Eye (tissue), 1 donor: ENCODE measurements around the gene ABR.

Experiments used
- DNase-seq: peaks from one replicate; pipeline ENCODE4 v3.0.0-alpha.2; 2015

ABR gene

DNA sequence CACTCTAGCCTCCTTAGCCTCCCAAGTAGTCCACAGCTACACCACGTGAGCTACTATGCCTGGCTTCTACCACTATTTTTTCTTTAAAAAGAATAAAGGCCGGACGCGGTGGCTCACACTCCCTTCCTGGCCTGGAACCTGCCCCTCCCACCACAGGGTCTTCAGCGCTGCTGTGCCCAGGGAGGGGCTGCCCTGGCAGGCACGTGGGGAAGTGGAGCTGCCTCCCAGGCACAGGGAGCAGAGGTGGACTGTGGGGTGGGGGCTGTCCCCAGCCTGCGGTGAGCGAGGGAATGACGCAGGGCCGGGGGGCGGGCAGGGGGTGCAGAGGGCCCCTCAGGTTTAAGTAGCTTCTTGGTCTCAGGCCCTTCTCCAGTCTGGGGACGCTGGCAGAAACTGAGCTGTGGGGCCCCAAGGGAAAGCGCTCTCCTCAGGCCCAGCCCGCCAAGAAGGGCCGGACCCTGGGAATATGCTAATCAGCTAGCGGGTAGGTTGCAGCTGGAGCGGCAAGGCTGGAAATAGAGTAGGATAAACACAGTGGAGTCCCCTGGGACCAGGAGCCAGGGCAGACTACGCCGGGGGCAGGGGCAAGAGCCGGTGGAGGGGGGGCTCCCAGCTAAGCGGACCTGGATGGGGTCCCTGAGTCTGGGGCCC, 136.1 kb downstream of the ABR start:
- peak; percentile 84 for DNase-seq

DNA sequence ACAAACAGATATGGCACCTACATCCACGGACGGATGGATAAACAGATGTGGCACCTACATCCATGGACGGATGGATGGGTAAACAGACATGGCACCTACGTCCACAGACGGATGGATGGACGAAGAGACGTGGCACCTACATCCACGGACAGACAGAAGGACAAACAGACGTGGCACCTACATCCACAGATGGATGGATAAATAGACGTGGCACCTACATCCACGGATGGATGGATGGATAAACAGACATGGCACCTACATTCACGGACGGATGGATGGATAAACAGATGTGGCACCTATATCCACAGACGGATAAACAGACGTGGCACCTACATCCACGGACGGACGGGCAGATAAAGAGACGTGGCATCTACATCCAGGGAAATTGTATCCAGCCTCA, 137.3 kb downstream of the ABR start:
- DNase-seq = no peak

DNA sequence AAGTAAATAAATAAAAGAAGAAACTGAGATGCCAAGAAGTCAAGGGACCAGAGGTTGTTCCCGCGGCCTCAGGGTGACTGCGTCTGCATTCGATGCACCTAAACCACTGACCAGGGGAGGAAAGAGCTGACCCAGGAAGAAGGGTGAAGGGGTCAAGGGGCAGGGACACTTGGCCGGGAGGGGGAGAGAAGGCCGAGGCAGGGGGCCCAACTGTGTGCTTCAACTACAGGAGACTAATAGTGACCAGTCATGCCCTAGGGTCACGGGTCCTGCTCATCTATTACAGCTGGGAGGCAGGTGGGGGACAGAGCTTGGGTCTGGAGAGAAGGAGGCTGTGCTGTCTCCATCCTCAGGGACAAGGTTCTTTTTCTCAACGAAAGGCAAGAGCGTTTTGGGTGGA, 138.0 kb downstream of the ABR start:
- DNase-seq = no peak

DNA sequence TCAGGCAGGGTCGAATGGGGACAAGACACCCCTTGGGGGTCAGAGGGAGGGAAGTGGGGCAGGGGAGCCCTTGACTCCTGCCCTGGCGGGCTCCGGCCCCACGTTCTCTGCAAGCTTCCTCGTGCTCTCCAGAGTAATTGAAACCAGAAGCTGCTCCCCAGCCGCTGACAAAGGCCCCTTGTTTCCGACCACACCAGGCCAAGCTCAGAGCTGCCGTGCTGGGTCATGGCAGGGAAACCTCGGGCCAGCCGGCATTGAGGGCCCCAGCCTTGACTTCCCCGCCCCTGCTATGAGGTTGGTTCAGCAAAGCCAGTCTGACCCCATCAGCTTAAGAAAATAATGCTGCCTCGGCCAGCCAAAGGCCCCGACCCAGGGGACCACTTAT, 139.6 kb downstream of the ABR start:
- peak; percentile 63 for DNase-seq

DNA sequence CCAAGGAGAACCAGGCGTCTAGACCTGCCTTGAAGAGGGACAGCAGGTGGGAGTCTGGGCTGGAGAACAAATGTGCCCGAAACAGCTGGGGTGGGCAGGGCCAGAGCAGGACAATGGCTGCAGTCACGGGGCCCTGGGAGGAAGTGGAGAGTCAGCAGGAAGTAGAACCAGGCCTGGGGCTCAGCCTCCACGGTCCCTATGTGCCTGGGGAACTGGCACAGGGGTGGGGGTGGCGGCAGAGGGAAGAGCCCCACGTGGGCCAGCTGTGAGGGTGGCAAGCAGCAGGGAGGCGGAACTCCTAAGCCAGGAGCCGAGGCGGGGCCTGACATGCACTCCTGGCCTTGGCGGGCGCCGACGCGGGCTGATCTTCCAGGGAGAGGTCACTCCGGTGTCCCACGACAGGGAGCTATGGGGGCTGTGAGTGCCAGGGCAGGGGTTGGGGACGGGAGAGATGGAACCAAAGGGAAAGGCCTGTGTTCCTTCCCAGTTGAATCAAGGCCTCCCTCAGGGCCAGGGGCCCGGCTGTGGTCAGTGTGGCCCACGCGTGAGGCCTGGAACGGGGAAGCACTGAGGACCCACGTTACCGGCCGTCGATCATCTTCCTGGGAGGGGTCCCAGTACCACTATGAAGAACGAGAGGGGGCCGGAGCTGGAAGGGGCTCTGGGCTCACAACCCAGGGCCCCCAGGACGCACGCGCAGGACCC, 140.1 kb downstream of the ABR start:
- DNase-seq = peak; percentile 82

DNA sequence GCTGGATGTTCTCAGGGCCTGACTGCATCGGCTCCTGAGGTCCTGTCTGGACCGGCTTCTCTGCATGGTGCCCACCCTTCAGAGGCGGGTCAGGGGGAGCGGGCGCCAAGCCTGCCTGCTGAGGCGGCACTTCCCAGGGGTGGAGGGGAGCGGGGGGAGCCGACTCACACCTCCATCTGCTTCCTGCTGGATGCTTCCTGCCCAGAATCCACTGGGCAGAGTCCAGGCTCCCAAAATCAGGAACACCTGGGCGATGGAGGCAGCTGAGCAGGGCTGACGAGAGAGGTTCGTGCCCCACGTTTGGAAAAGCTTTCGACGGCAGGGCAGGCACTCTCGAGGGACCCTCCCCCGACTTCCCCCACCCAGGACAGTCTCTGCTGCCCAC, 140.7 kb downstream of the ABR start:
- DNase-seq = no peak

DNA sequence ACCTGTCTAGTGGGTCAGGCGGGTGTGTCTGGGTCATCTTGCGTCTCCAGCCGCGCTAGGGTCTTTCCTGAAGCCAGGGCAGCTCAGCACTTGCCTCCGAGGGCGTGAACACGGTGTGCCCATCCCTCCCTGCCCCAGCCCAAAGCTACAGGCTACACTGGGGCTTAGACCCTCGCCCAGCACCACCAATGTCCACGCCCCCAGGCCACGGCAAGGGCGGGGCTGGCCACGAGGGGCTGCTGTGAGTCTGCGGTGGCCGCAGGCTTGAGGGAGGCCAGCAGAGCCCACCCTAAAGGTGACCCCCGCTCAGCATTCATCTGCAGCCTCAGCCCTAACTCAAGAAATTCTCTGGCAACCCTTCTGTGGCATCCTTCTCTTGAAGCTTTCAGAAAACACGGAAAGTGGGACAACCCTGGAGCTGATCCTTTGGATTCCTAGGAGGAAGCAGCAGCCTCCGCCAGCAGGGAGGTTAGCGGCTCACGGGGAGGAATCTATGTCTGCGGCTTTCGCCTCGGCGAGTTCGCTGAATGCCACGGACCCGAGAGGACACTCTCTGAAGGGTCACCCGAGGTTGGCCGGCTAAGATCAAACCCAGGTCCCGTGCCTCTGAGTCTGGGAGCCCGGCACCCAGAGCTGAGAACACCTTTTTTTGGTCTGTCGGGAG, 141.2 kb downstream of the ABR start:
- DNase-seq = peak; percentile 78

DNA sequence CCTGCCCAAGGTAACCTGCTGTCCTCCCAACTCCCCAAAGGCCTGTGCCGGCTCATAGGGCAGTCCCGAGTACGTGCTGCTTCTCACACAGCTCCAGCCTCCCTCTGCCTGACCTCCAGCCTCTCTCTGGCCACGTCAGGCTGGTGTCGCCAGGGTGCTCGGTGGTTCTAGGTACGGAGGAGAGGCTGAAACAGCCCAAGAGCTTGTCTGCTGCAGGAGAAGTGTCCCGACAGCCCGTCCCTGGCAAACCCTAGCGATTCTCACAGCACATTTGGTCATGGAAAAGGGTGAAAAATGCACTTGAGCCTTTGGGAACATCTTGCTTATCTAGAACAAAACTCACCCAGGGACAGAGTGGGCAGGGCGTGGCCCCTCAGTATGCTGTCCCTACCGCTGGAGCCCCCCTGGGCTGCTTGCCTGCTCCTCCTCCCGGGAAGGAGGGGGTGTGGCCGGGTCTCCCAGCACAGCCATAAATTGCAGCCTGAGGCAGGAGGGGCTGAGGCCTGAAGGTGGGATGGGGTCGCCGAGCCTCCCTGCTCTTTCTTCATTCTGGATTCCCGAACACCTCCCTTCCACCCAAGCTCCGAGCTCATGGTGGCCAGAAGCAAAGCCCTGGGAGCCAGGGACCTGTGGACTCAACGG, 142.4 kb downstream of the ABR start:
- no peak for DNase-seq

DNA sequence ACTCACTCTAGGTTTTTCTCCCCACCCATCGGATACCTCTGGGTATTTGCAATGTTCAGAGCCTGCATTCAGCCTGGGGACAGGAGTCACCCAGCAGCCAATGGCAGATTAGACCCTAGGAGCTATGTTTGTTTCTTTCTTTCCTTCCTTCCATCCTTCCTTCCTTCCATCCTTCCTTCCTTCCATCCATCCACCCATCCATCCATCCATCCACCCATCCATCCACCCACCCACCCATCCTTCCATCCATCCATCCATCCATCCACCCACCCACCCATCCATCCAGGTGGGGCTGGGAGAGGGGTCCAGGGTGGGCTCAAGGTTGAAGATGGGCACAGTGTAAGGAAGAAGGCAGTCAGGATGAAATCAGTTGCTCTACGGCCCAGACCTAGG, 142.9 kb downstream of the ABR start:
- DNase-seq = no peak

DNA sequence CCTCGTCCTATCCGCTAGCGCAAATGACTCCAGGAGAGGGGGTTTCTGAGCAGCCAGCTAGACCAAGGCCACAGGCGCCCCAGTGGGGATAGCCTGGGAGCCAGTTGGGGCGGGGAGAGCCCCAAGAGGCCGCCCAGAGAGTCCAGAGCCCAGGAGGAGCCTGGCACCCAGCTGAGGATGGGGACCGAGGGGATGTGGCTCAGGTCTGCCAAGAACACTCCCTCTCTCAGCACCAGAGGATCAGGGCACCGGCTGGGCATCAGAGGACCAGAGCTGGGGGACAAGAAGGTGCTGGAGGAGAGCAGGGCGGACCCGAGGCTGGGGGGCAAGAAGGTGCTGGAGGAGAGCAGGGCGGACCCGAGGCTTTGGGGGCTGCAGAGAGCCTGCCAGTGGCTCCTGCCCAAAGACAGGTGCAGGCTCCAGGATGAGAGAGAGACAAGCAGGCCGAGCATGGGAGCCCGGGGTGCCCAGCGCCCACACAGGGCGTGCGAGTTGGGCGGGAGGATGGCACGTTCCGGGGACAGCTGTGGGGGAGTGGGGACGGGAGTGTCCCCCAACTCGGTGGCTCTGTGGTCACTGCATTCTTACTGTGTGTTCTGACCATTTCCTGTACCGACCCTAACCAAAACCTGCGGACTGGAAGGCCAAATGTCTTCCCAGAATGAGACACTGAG, 143.5 kb downstream of the ABR start:
- DNase-seq = no peak

DNA sequence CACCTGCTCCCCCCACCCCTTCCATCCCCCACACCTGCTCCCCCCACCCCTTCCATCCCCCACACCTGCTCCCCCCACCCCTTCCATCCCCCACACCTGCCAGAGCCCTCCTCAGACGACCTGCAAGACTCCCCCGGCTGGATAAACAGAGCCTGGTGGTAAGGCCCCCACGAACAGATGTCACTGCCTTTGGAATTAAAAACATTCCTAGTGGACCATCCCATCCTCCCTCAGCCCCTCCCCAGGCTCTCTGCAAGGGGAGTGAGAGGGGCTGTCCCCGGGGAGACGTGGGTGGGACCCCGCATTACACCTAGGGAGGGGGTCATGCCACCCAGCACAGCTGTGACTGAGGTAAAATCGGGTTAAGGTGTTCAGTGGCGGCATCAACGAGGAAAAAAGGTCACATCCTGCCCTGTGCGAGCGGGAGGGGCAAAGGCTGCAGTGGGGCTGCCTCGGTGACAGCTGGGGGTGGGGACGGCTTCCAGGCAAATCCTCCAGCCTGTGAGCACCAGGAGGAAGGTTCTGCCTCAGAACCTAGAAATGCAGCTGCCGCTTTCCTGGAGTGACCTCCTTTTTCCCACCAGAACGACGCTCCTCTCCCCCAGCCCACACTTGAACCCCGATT, 144.1 kb downstream of the ABR start:
- DNase-seq = peak; percentile 71

DNA sequence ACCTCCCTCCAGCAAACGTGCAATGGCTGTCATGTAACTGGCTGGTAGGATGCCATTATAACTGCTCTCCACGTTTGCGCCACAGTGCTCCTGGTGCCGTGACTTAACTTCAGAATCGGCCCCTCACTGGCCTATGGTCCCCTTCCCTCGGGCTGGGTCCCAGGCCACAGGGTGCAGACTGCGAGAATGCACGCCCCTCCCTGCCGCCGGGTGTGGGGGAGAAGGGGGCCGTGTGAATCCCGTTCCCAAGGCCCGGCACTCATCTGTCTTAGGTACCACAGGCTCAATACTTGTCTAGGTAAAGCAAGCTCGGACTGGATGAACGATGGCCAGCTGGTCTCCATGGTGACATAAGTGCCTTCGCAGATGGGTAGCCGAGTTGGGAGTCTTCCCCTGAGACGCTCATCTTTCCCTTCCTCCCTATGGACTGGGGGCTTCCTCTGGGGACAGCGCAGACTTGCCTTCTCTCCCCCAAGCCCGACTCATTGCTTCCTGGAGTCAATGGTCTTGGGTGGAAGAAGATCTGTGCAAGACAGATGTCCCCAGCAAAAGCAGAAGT, 145.1 kb downstream of the ABR start:
- DNase-seq = peak; percentile 55

DNA sequence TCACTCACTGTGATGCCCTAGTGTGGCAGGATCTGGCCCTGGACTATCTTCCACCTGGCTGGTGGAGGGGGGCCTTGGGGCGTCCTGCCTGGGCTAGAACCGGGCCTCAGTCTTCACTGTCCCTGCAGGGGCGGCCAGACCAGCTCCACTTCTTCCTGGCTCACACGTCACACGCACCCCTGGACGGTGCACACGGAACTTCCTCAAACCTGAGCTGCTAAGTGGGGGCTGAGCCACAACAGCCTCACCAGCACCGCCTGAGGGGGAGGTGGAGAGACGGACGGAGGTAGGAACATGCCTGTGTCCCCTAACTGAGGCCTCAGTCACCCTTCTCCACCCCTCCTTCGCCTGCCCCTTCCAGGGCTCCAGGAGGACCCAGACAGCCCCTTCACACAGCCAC, 146.3 kb downstream of the ABR start:
- no peak for DNase-seq

DNA sequence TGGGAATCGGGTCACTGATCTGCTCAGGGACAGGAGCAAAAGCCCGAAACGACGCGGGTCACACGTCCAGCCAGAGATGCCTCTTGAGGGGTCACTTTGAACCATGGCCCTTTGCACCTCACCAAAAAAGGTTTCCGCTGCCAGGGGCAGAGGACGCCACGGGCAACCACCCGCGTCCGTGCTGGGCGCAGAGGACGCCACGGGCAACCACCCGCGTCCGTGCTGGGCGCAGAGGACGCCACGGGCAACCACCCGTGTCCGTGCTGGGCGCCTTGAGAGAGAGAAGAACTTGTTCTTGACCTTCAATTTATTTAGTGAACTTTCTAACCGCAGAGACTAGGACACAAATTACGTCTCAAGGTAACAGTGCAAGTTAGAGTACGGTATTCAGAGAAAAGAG, 147.4 kb downstream of the ABR start:
- DNase-seq = peak; percentile 16

DNA sequence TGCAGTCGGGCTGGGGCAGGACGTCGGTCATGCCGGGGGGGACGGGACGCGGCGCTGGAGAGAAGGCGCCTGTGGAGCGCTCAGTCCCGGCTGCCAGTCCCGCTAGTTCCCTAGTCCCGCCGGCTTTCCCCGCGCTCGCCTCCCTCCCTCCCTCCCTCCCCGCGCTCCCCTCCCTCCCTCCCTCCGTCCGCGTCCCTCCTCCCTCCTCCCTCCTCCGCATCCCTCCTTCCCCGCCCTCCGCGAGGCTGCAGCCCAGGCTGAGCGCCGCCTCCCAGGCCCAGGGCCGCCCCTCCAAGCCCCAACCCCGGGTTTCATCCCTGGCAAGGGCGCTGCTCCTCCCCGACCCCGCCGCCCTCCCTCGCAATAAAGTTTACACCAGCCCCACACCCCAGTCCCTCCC, 148.1 kb downstream of the ABR start:
- DNase-seq = peak; percentile 89

DNA sequence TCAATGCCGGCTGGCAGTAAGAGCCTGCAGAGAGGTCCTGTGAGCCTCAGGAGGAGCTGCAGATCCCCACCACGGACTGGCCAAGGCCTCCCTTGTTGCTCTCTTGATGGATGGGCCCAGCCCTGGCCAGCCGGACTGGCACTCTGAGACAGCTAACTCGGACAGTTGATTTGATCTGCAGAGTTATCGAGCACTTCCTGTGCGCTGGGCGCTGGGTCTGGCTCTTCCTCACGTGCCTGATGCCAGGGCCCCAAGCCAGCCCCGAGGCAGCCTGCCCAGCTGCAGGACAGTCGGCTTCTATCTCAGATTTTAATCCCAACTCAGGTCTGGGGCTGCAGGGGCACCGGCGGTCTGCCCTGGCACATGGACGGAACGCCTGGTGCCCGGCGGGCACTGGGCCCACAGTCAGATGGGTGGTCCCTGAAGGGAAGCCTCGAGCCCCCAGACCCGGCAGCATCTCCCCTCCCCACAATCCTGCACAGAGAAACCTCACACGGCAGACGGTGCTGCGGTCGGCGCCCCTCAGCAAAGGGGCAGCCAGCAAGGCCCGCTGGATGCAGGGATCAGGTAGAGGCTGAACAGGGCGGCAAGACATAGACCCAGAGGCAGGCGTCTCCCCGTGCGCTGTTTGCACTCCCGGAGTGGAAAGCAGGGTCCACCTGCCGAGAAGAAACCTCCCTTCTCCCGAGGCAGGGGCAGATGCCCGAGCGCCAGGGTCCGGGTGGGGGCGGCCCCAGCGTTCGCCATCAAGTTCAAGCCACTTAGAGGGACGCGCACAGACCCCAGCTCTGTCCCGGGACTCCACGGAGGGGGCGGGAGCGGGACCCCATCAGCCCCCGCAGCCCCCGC, 148.9 kb downstream of the ABR start:
- DNase-seq = no peak

DNA sequence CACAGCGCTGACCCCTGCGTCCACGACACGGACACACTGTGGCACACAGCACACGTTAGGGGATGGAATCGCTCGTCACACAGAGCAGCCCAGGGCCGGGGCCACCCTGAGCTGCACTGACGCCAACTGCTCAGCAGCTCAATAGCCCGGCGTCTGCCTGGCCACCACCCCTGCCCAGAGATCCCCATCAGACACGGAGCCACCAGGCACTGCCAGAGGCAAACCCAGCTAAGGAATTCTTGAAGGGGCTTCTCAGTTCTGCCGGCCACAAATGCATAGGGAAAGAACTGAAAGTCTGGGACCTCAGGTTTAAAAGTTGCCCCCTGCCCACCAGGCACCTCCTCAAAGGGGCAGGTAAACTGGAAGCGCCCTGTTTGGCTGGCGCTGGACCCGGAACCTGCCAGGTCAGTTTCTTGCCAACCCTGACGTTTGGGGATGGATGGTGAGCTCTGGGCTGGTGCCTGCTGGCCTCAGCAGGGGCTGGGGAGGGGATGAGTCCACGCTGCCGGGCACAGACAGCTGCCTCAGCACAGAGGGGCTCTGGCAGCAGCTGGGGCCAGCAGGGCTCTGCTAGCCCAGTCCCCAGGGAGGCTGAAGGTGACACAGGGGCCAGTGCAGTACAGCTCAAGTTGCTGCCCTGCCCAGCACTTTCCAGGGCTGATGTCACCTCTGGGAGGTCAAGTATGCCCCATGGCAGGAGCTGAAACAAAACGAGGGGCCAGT, 149.7 kb downstream of the ABR start:
- peak; percentile 45 for DNase-seq

DNA sequence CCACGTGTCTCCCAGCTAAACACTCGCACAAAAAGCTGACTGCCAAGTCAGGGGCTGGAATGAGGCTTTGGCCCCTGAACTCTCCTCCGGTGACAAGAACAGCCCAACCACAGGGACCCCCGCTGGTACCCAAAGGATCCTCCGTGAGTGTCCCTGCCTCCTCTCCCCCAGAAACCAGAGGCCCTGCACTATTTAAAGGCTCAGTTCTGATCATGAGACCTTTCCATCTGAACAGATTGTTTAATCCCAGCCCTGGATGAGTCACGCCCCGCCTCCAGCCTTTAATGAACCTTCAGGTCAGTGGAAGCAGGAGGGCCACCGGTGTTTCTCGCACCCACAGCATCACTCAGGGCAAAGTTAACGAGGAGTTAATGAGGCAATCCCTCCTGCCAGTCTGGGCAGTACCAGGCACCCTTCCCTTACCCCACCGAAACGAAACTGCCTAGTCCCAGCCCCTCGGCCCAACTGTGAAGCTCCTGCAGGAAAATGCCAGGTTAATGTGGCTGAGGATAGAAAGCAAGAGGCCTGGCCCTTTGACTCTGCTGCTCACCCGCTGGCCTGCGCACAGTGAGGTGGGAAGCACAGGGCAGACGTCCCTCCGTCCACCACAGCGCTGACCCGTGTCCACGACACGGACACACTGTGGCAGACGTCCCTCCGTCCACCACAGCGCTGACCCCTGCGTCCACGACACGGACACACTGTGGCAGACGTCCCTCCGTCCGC, 150.4 kb downstream of the ABR start:
- no peak for DNase-seq

DNA sequence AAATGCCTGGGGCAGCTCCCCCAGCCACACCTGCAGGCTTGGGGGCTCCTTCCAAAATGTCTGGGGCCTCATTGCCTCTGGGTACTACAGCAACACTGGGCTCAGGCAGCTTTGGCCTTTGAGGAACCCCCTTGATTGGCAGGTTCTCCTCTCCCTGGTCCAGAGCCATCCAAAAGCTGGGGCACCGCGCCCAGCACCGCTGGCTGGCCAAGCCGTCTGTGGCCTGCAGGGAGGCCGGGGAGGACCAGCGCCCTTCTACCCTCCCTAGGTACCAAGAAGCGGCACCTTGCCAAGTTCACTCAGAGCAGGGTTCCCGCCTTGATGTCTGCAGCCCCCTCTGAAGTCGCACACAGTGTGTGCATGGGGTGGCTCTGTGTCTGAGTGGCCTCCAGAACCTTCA, 152.7 kb downstream of the ABR start:
- DNase-seq = no peak

DNA sequence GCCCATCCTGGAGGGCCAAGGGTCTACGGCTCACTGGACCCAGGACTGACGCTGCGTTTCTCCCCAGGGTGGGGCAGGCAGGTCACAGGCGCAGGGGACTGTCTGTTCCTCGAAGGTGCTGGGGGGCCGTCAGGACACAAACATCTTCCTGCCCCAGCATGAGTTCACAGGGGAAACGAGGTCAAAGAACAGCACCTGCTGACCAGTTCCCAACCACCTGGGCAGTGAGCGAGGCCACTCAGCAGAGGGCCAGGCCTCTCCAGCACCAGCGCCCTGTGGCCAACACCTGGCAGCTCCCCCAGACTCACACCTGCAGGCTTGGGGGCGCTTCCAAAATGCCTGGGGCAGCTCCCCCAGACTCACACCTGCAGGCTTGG, 153.2 kb downstream of the ABR start:
- no peak for DNase-seq
